IMR-90 (cell line): Measurements from ENCODE around the gene PDE11A. TPM values are rescaled to one million over a fixed set of nuclear protein-coding genes. Genes with fewer than 3 reads are reported as not detected.

Experiments
- ATAC-seq: fragments of 200-7000 bp; cut with Tn5 transposase; 2 replicates; pipeline ENCODE4 v1.9.1; 2020; ENCODE audit warnings: low read depth, mild to moderate bottlenecking, moderate library complexity
- BruUV-seq: library from RNA; stranded (reverse); fragments of 400-500 nt; replicated peaks from 2 replicates; lab custom pipeline; 2021; lab: Mats Ljungman, UMichigan
- CTCF ChIA-PET: fragments of 300-600 bp; formaldehyde crosslinking; extraction: SDS; loops from one replicate; lab custom pipeline; 2021; ENCODE audit warnings: antibody characterized with exemption; lab: Yijun Ruan, JAX
- POLR2A ChIA-PET: fragments of 300-600 bp; sonication (Branson Sonifier 250); formaldehyde crosslinking; loops from one replicate; lab custom pipeline; 2022; ENCODE audit warnings: antibody characterized with exemption; ENCODE audit not compliant: unreplicated experiment; lab: Charles Lee
- DNase-seq: peaks from one replicate; pipeline ENCODE4 v3.0.0; 2013
- H2AFZ ChIP-seq: replicated peaks from 2 replicates; pipeline ENCODE3; 2013; ENCODE audit warnings: low read length, mild to moderate bottlenecking; ENCODE audit not compliant: poor library complexity
- H2AK5ac ChIP-seq: 2 replicates; pipeline ENCODE4 v1.6.1; 2013; ENCODE audit warnings: low read depth, low read length, inconsistent platforms
- H2AK9ac ChIP-seq: replicated peaks from 2 replicates; pipeline ENCODE3; 2013; ENCODE audit warnings: mild to moderate bottlenecking, low read depth, low read length, moderate library complexity; ENCODE audit not compliant: poor library complexity
- H2BK120ac ChIP-seq: 2 replicates; pipeline ENCODE4 v1.6.1; 2013; ENCODE audit warnings: low read depth, low read length, inconsistent platforms
- H2BK15ac ChIP-seq: 3 replicates; pipeline ENCODE4 v1.6.1; 2013; ENCODE audit warnings: low read depth, low read length, inconsistent platforms
- H2BK20ac ChIP-seq: 2 replicates; pipeline ENCODE4 v1.6.1; 2013; ENCODE audit warnings: low read depth, mild to moderate bottlenecking, inconsistent platforms, low read length, moderate library complexity
- H2BK5ac ChIP-seq: 2 replicates; pipeline ENCODE4 v1.6.1; 2013; ENCODE audit warnings: mild to moderate bottlenecking, low read depth, low read length, inconsistent platforms; ENCODE audit not compliant: poor library complexity, severe bottlenecking
- H3K14ac ChIP-seq: replicated peaks from 2 replicates; pipeline ENCODE4 v1.6.1; 2013; ENCODE audit warnings: low read depth, low read length, inconsistent platforms
- H3K18ac ChIP-seq: 2 replicates; pipeline ENCODE4 v1.6.1; 2013; ENCODE audit warnings: low read depth, low read length, control low read depth
- H3K23ac ChIP-seq: 2 replicates; pipeline ENCODE4 v1.6.1; 2013; ENCODE audit warnings: low read depth, low read length, inconsistent platforms
- H3K27ac ChIP-seq: 2 replicates; pipeline ENCODE4 v1.5.1; 2013; ENCODE audit warnings: mild to moderate bottlenecking, control low read depth, low read length; ENCODE audit not compliant: insufficient read depth
- H3K27me3 ChIP-seq: 2 replicates; pipeline ENCODE4 v1.6.1; 2013; ENCODE audit warnings: low read length; ENCODE audit not compliant: control insufficient read depth, insufficient read depth
- H3K36me3 ChIP-seq: 2 replicates; pipeline ENCODE4 v1.6.1; 2013; ENCODE audit warnings: low read length, mixed read lengths; ENCODE audit not compliant: control insufficient read depth, insufficient read depth
- H3K4ac ChIP-seq: 2 replicates; pipeline ENCODE4 v1.6.1; 2013; ENCODE audit warnings: low read depth, low read length, inconsistent platforms
- H3K4me1 ChIP-seq: 2 replicates; pipeline ENCODE4 v1.6.1; 2013; ENCODE audit warnings: low read length, mixed read lengths; ENCODE audit not compliant: control insufficient read depth, insufficient read depth
- H3K4me2 ChIP-seq: 2 replicates; pipeline ENCODE4 v1.6.1; 2013; ENCODE audit warnings: low read depth, mild to moderate bottlenecking, control low read depth, low read length, moderate library complexity
- H3K4me3 ChIP-seq: 2 replicates; pipeline ENCODE4 v1.5.1; 2013; ENCODE audit warnings: low read depth, mild to moderate bottlenecking, control low read depth, low read length, moderate library complexity; ENCODE audit not compliant: insufficient read depth
- H3K56ac ChIP-seq: 2 replicates; pipeline ENCODE4 v1.6.1; 2013; ENCODE audit warnings: low read length, inconsistent platforms; ENCODE audit not compliant: insufficient read depth; ENCODE audit errors: extremely low read depth
- H3K79me1 ChIP-seq, 2 experiments: 2 replicates each; pipeline ENCODE4 v1.6.1; 2013; ENCODE audit warnings: low read length in 2 of 2, inconsistent platforms in 1 of 2, low read depth in 1 of 2
- H3K9ac ChIP-seq: 2 replicates; pipeline ENCODE4 v1.6.1; 2013; ENCODE audit warnings: low read depth, low read length, control low read depth
- H3K9me1 ChIP-seq: 2 replicates; pipeline ENCODE4 v1.6.1; 2013; ENCODE audit warnings: low read length, inconsistent platforms; ENCODE audit not compliant: insufficient read depth
- H3K9me3 ChIP-seq: 2 replicates; pipeline ENCODE4 v1.6.1; 2013; ENCODE audit warnings: low read length; ENCODE audit not compliant: control insufficient read depth, insufficient read depth
- H4K20me1 ChIP-seq: 2 replicates; pipeline ENCODE4 v1.6.1; 2013; ENCODE audit warnings: low read length, inconsistent platforms; ENCODE audit not compliant: insufficient read depth
- H4K5ac ChIP-seq: 2 replicates; pipeline ENCODE4 v1.6.1; 2013; ENCODE audit warnings: mild to moderate bottlenecking, low read depth, low read length, control low read depth
- H4K8ac ChIP-seq, 2 experiments: 2 replicates each; pipeline ENCODE4 v1.6.1; 2013; ENCODE audit warnings: low read depth in 2 of 2, low read length in 2 of 2, control low read depth in 1 of 2, inconsistent platforms in 1 of 2
- H4K91ac ChIP-seq: 2 replicates; pipeline ENCODE4 v1.6.1; 2013; ENCODE audit warnings: low read depth, low read length, inconsistent platforms; ENCODE audit not compliant: insufficient read depth
- ELK1 ChIP-seq: fragments of 150-350 bp; IDR thresholded peaks from 2 replicates; pipeline ENCODE4 v1.6.1; 2016; ENCODE audit warnings: low read depth, mild to moderate bottlenecking, low read length, moderate library complexity, borderline replicate concordance
- MAFK ChIP-seq: IDR thresholded peaks from 2 replicates; pipeline ENCODE4 v1.6.1; 2012; ENCODE audit warnings: low read depth, low read length, improper control_type of control experiment
- RCOR1 ChIP-seq: IDR thresholded peaks from 2 replicates; pipeline ENCODE4 v1.6.1; 2012; ENCODE audit warnings: mild to moderate bottlenecking, low read length, improper control_type of control experiment; ENCODE audit not compliant: insufficient replicate concordance
- RFX5 ChIP-seq: IDR thresholded peaks from 2 replicates; pipeline ENCODE4 v1.8.0; 2012; ENCODE audit warnings: low read depth, mild to moderate bottlenecking, low read length, moderate library complexity
- USF2 ChIP-seq: fragments of 150-350 bp; IDR thresholded peaks from 2 replicates; pipeline ENCODE4 v1.6.1; 2017; ENCODE audit warnings: mild to moderate bottlenecking, antibody characterized with exemption, low read length, low read depth
- WGBS, 2 experiments: methylation state at CpG; one replicate each; pipeline versions ENCODE4 v1.1.5 to v1.1.7; 2013; ENCODE audit warnings: missing lambda C conversion rate in 2 of 2; ENCODE audit not compliant: insufficient read length in 1 of 2; ENCODE audit errors: extremely low coverage in 2 of 2; 5-methylcytosine and 5-hydroxymethylcytosine counted together
- dilution Hi-C: fragments of 300-500 bp; cut with HindIII; formaldehyde crosslinking; loops from one replicate; pipeline ENCODE4 v1.14.3; 2018; ENCODE audit warnings: low sequenced_read_pairs; ENCODE audit not compliant: unreplicated experiment
- in situ Hi-C: fragments of 300-500 bp; cut with MboI; formaldehyde crosslinking; loops from 3 replicates; pipeline ENCODE4 v1.14.3; 2019; ENCODE audit warnings: low sequenced_read_pairs, inconsistent platforms, mixed read lengths
- intact Hi-C: fragments of 100-400 bp; cut with micrococcal nuclease; formaldehyde crosslinking; loops from 2 replicates; pipeline ENCODE4 v1.10.0; 2022
- polyA plus RNA-seq, 3 experiments: library from polyadenylated mRNA; depleted of rRNA; stranded (reverse); fragments of >200 nt; gene quantifications; 2 replicates each; pipeline ENCODE4 v1.2.3, GENCODE V29; 2012; ENCODE audit warnings: low replicate concordance in 1 of 3
- total RNA-seq: library from RNA; depleted of rRNA; stranded (reverse); fragments of >200 nt; gene quantifications from 2 replicates; pipeline ENCODE4 v1.2.3, GENCODE V29; 2012

PDE11A gene
- total and polyA plus RNA-seq, 2 of the 4 experiments (the other 2 are of a cell fraction): 0.21 to 0.72 TPM

GRCh38 chr2:177753682-177754491 is 318.7 kb downstream of the PDE11A start:
- POLR2A ChIA-PET: no interaction called here
- Histone ChIP-seq H2BK120ac (no peak overlapping the region), H3K4me1 (peaks cover 4% of the 10 kb centered on the region; the same call in 1 of the 2 replicates), H2AK9ac (no peak overlapping the region), H3K23ac (no peak overlapping the region), H3K27me3 (peaks cover 3% of the 10 kb centered on the region; the same call in 1 of the 2 replicates), H2BK5ac (no peak overlapping the region), H4K91ac (no peak overlapping the region), H2AK5ac (no peak overlapping the region), H2AFZ (no peak overlapping the region), H3K18ac (no peak overlapping the region), H4K5ac (no peak overlapping the region), H3K9me1 (no peaks in the 10 kb centered on the region), H2BK20ac (no peak overlapping the region), H3K79me1 (no peaks in the 10 kb centered on the region), H4K20me1 (no peaks in the 10 kb centered on the region), H3K36me3 (no peaks in the 10 kb centered on the region), H3K14ac (no peak overlapping the region), H4K8ac (no peak overlapping the region), H3K9me3 (no peaks in the 10 kb centered on the region), H3K27ac (no peak overlapping the region; the same call in 1 of the 2 replicates), H3K4ac (no peak overlapping the region), H3K56ac (no peak overlapping the region), H3K4me2 (no peak overlapping the region), H3K4me3 (no peak overlapping the region), H2BK15ac (no peak overlapping the region), H3K9ac (no peak overlapping the region)
- intact Hi-C loops (loop anchor here (10.0 kb wide), 1 partner anchor 1099 kb away; no protein-coding TSS in a partner anchor), in situ Hi-C loops (loop anchor here (10.0 kb wide), 1 partner anchor 589 kb away; no protein-coding TSS in a partner anchor), dilution Hi-C loops (no loop called here)
- TF ChIP-seq USF2 (peak; percentile 29; the same call in 1 of the 2 replicates), RFX5 (no peak), MAFK (no peak), ELK1 (peak; percentile 37; the same call in 1 of the 2 replicates), RCOR1 (no peak)
- CTCF ChIA-PET: interaction anchor here (1.0 to 1.1 kb wide), 2 partner anchors 9 to 420 kb away, joined by 3 read pairs; no protein-coding TSS in a partner anchor
- peak; percentile 84 for ATAC-seq
- DNase-seq: peak; percentile 82
- no TSS peak for BruUV-seq
- WGBS, 2 experiments: 0% methylated on average over 1 of the region's 5 CpGs; no CpG with 5 or more reads in 1 of the 2 experiments
